Astrocyte (in vitro differentiated cells and primary cell): ENCODE measurements around the gene WFDC11. TPM values are rescaled to one million over a fixed set of nuclear protein-coding genes. Genes with fewer than 3 reads are reported as not detected.
A peak's percentile ranks its signal among the peaks of the same experiment; 100 is the strongest.

ENCODE experiments used
- DNase-seq: peaks from one replicate; pipeline ENCODE4 v3.0.0-alpha.2; 2010; ENCODE audit warnings: low read depth
- FAIRE-seq: peaks from 2 replicates; lab custom pipeline; 2011; peaks lifted over from hg19 to GRCh38; lab: Jason Lieb, UNC
- H2AFZ ChIP-seq: 2 replicates; pipeline ENCODE4 v1.6.0; 2012; ENCODE audit warnings: low read depth, low read length, inconsistent platforms
- H3K27ac ChIP-seq: 2 replicates; pipeline ENCODE4 v1.5.1; 2011; ENCODE audit warnings: low read depth, low read length, inconsistent platforms
- H3K27me3 ChIP-seq: 2 replicates; pipeline ENCODE4 v1.6.0; 2011; ENCODE audit warnings: low read length, inconsistent platforms; ENCODE audit not compliant: insufficient read depth
- H3K36me3 ChIP-seq: 2 replicates; pipeline ENCODE4 v1.5.1; 2011; ENCODE audit warnings: low read length, inconsistent platforms; ENCODE audit not compliant: insufficient read depth
- H3K4me1 ChIP-seq: 2 replicates; pipeline ENCODE4 v1.5.1; 2011; ENCODE audit warnings: low read length, inconsistent platforms; ENCODE audit not compliant: insufficient read depth
- H3K4me2 ChIP-seq: 2 replicates; pipeline ENCODE4 v1.6.0; 2012; ENCODE audit warnings: low read length, inconsistent platforms
- H3K4me3 ChIP-seq: 2 replicates; pipeline ENCODE4 v1.5.1; 2011; ENCODE audit warnings: low read depth, mild to moderate bottlenecking, low read length, inconsistent platforms; ENCODE audit not compliant: insufficient read depth
- H3K79me2 ChIP-seq: 2 replicates; pipeline ENCODE4 v1.6.0; 2012; ENCODE audit warnings: mild to moderate bottlenecking, low read length, inconsistent platforms; ENCODE audit not compliant: insufficient read depth
- H3K9ac ChIP-seq: 2 replicates; pipeline ENCODE4 v1.6.0; 2012; ENCODE audit warnings: mild to moderate bottlenecking, low read length, inconsistent platforms
- H3K9me3 ChIP-seq: 2 replicates; pipeline ENCODE4 v1.5.1; 2012; ENCODE audit warnings: low read depth, mild to moderate bottlenecking, low read length, inconsistent platforms; ENCODE audit not compliant: insufficient read depth
- H4K20me1 ChIP-seq: 2 replicates; pipeline ENCODE4 v1.6.0; 2012; ENCODE audit warnings: low read length, inconsistent platforms; ENCODE audit not compliant: insufficient read depth
- H3K27ac Mint-ChIP-seq: one replicate; pipeline ENCODE4 v1.8.0; 2021; ENCODE audit warnings: mild to moderate bottlenecking, mixed read lengths; ENCODE audit not compliant: unreplicated experiment
- H3K27me3 Mint-ChIP-seq: one replicate; pipeline ENCODE4 v1.8.0; 2021; ENCODE audit warnings: low read depth, mixed read lengths; ENCODE audit not compliant: unreplicated experiment
- H3K36me3 Mint-ChIP-seq: one replicate; pipeline ENCODE4 v1.8.0; 2021; ENCODE audit warnings: low read depth, mixed read lengths; ENCODE audit not compliant: unreplicated experiment
- H3K4me1 Mint-ChIP-seq: one replicate; pipeline ENCODE4 v1.8.0; 2021; ENCODE audit warnings: low read depth, mixed read lengths; ENCODE audit not compliant: unreplicated experiment
- H3K4me3 Mint-ChIP-seq: one replicate; pipeline ENCODE4 v1.8.0; 2021; ENCODE audit warnings: mild to moderate bottlenecking, moderate library complexity, mixed read lengths; ENCODE audit not compliant: unreplicated experiment
- H3K9me3 Mint-ChIP-seq: one replicate; pipeline ENCODE4 v1.8.0; 2021; ENCODE audit warnings: mild to moderate bottlenecking, mixed read lengths; ENCODE audit not compliant: unreplicated experiment
- CTCF ChIP-seq: IDR thresholded peaks from 2 replicates; pipeline ENCODE4 v1.5.1; 2011; ENCODE audit warnings: low read depth, mild to moderate bottlenecking, inconsistent platforms, low read length, moderate library complexity; ENCODE audit not compliant: insufficient read depth
- EZH2 ChIP-seq: IDR thresholded peaks from 2 replicates; pipeline ENCODE4 v1.6.1; 2012; ENCODE audit warnings: mild to moderate bottlenecking, low read length, inconsistent platforms; ENCODE audit not compliant: insufficient read depth
- microRNA-seq: library from miRNA; unstranded; fragments of <30 nt; microRNA quantifications from one replicate; pipeline ENCODE4 v1.2.0, GENCODE V29; 2020
- total RNA-seq: library from RNA; stranded (reverse); gene quantifications from 2 replicates; pipeline ENCODE4 v1.2.1, GENCODE V29; 2021

WFDC11 gene
- total RNA-seq, 1 donor from 2014 or later: not detected

- Histone ChIP-seq H3K27me3 (no peaks in the 10 kb centered on the region), H3K4me2 (no peak overlapping the region), H3K4me3 (no peak overlapping the region), H4K20me1 (no peaks in the 10 kb centered on the region), H3K9ac (no peak overlapping the region), H3K79me2 (no peaks in the 10 kb centered on the region), H3K36me3 (no peaks in the 10 kb centered on the region), H2AFZ (no peak overlapping the region), H3K27ac (no peak overlapping the region), H3K9me3 (no peaks in the 10 kb centered on the region), H3K4me1 (no peaks in the 10 kb centered on the region)
- H3K36me3 Mint-ChIP-seq: no peaks in the 10 kb centered on the region
- no peak overlapping the region for H3K4me3 Mint-ChIP-seq
- no peak for FAIRE-seq
- no peaks in the 10 kb centered on the region for H3K27me3 Mint-ChIP-seq
- TF ChIP-seq CTCF (no peak), EZH2 (no peak)
- peaks cover 25% of the 10 kb centered on the region for H3K4me1 Mint-ChIP-seq
- no peak for DNase-seq
- H3K27ac Mint-ChIP-seq: no peak overlapping the region
- peaks cover 13% of the 10 kb centered on the region for H3K9me3 Mint-ChIP-seq
Measured at GRCh38 chr20:45607810-45608209, 62.2 kb downstream of the WFDC11 start.

Small RNAs within 50 kb of the gene (microRNA-seq; reads per million reads assigned to microRNA genes)
- 4.4 reads per million, percentile 16 among the genes with 10 or more reads in this experiment for gene MIR3617

Other genes with a start within 250 kb of the WFDC11 start
- 2.4 and 4.1 TPM in 2 replicates for gene WFDC2, start 200.5 kb downstream of the WFDC11 start, total RNA-seq
- not detected in 2 replicates for gene SPINT3, start 154.6 kb downstream of the WFDC11 start, total RNA-seq
- not detected in 2 replicates for gene WFDC6, start 130.8 kb downstream of the WFDC11 start, total RNA-seq
- not detected in 2 replicates for gene EPPIN, start 122.8 kb downstream of the WFDC11 start, total RNA-seq
- gene WFDC8, start 91.0 kb downstream of the WFDC11 start, total RNA-seq: not detected in 2 replicates
- not detected in 2 replicates for gene WFDC10A, start 40.5 kb downstream of the WFDC11 start, total RNA-seq
- gene WFDC9, start 39.0 kb downstream of the WFDC11 start, total RNA-seq: not detected in 2 replicates
- not detected in 2 replicates for gene WFDC13, start 31.8 kb upstream of the WFDC11 start, total RNA-seq
- not detected in 2 replicates for gene WFDC10B, start 34.8 kb upstream of the WFDC11 start, total RNA-seq
- gene SPINT4, start 52.1 kb upstream of the WFDC11 start, total RNA-seq: not detected in 2 replicates
- 2.0 and 2.2 TPM in 2 replicates for gene WFDC3, start 121.6 kb upstream of the WFDC11 start, total RNA-seq
- gene DNTTIP1, start 121.7 kb upstream of the WFDC11 start, total RNA-seq: 28.1 and 28.7 TPM in 2 replicates
- 6.2 and 12.3 TPM in 2 replicates for gene UBE2C, start 142.4 kb upstream of the WFDC11 start, total RNA-seq
- not detected in 2 replicates for gene TNNC2, start 157.1 kb upstream of the WFDC11 start, total RNA-seq
- 13.3 and 14.2 TPM in 2 replicates for gene SNX21, start 163.6 kb upstream of the WFDC11 start, total RNA-seq
- gene ACOT8, start 187.2 kb upstream of the WFDC11 start, total RNA-seq: 22.0 and 22.6 TPM in 2 replicates
- 4.4 and 4.7 TPM in 2 replicates for gene ZSWIM3, start 187.4 kb upstream of the WFDC11 start, total RNA-seq
- 9.0 and 9.6 TPM in 2 replicates for gene ZSWIM1, start 211.0 kb upstream of the WFDC11 start, total RNA-seq
- 0.67 and 1.7 TPM in 2 replicates for gene SPATA25, start 217.4 kb upstream of the WFDC11 start, total RNA-seq
- 6.7 and 6.9 TPM in 2 replicates for gene NEURL2, start 221.0 kb upstream of the WFDC11 start, total RNA-seq
- gene CTSA, start 221.1 kb upstream of the WFDC11 start, total RNA-seq: 69.0 and 87.5 TPM in 2 replicates
- 162 and 167 TPM in 2 replicates for gene PLTP, start 241.9 kb upstream of the WFDC11 start, total RNA-seq